Erythroblast (primary cell): ENCODE results near the gene FAM181A.
A peak's percentile ranks its signal among the peaks of the same experiment; 100 is the strongest.

Experiments used
- DNase-seq, 2 experiments: peaks; one replicate each; lab custom pipeline; 2025; lab: John Stamatoyannopoulos, UW
- GATA1 ChIP-seq: IDR thresholded peaks from 2 replicates; pipeline ENCODE4 v1.6.1; 2011; ENCODE audit warnings: low read depth, mild to moderate bottlenecking, control low read depth, low read length, moderate library complexity
- POLR2A ChIP-seq: IDR thresholded peaks from 2 replicates; pipeline ENCODE4 v1.6.1; 2011; ENCODE audit warnings: mild to moderate bottlenecking, low read length

FAM181A gene

GRCh38 chr14:93945070-93945399, 17.9 kb downstream of the FAM181A start:
- TF ChIP-seq GATA1 (no peak), POLR2A (no peak)

GRCh38 chr14:93946104-93946503, 19.0 kb downstream of the FAM181A start:
- TF ChIP-seq GATA1: no peak
- no peak for DNase-seq

More at GRCh38 chr14:93945070-93945399, 17.9 kb downstream of the FAM181A start:
- no peak for DNase-seq

GRCh38 chr14:93946541-93947090, 19.5 kb downstream of the FAM181A start:
- DNase-seq: no peak
- TF ChIP-seq POLR2A (no peak), GATA1 (no peak)

GRCh38 chr14:93947282-93947681, 20.1 kb downstream of the FAM181A start:
- TF ChIP-seq POLR2A (no peak), GATA1 (no peak)
- no peak for DNase-seq

- no peak for TF ChIP-seq POLR2A
- no peak for TF ChIP-seq GATA1
- DNase-seq: no peak
These were observed 22.4 kb downstream of the FAM181A start for GRCh38 chr14:93949511-93950075.

- DNase-seq: no peak
- TF ChIP-seq POLR2A (no peak), GATA1 (no peak)
These were observed 23.9 kb downstream of the FAM181A start for GRCh38 chr14:93950948-93951634.

- DNase-seq: no peak
- TF ChIP-seq POLR2A (no peak), GATA1 (no peak)
These were observed 24.7 kb downstream of the FAM181A start for GRCh38 chr14:93951635-93952540.

- TF ChIP-seq POLR2A: no peak
- TF ChIP-seq GATA1: no peak
- no peak for DNase-seq
These were observed 25.7 kb downstream of the FAM181A start for GRCh38 chr14:93952829-93953228.

- no peak for TF ChIP-seq POLR2A
- no peak for TF ChIP-seq GATA1
- DNase-seq: no peak
These were observed 26.1 kb downstream of the FAM181A start for GRCh38 chr14:93953263-93953662.

GRCh38 chr14:93953739-93954515, 26.8 kb downstream of the FAM181A start:
- no peak for TF ChIP-seq POLR2A
- TF ChIP-seq GATA1: no peak
- DNase-seq: no peak

GRCh38 chr14:93954516-93954830, 27.3 kb downstream of the FAM181A start:
- no peak for DNase-seq
- no peak for TF ChIP-seq GATA1
- TF ChIP-seq POLR2A: no peak

- DNase-seq: peak in 1 of 2 experiments; percentile 4
- no peak for TF ChIP-seq POLR2A
- no peak for TF ChIP-seq GATA1
These were observed 28.0 kb downstream of the FAM181A start for GRCh38 chr14:93954900-93955849.
